Spinal cord (tissue), 10 donors: ENCODE results near the gene SPG11. TPM values are rescaled to one million over a fixed set of nuclear protein-coding genes. Genes with fewer than 3 reads are reported as not detected.

Source experiments
- DNase-seq, 6 donors: peaks; one replicate each; pipeline versions ENCODE4 v3.0.0 to v3.0.0-alpha.2; 2013 to 2015; ENCODE audit warnings: low spot score in 6 of 6, low read depth in 4 of 6
- H3K27ac ChIP-seq: one replicate; pipeline ENCODE4 v1.5.1; 2013; ENCODE audit warnings: low read depth, low read length, control low read depth
- H3K27me3 ChIP-seq: one replicate; pipeline ENCODE4 v1.6.1; 2013; ENCODE audit warnings: low read length; ENCODE audit not compliant: control insufficient read depth, insufficient read depth
- H3K36me3 ChIP-seq: one replicate; pipeline ENCODE4 v1.6.1; 2013; ENCODE audit warnings: low read length; ENCODE audit not compliant: control insufficient read depth, insufficient read depth
- H3K4me1 ChIP-seq: one replicate; pipeline ENCODE4 v1.6.1; 2013; ENCODE audit warnings: low read length; ENCODE audit not compliant: control insufficient read depth, insufficient read depth
- H3K4me3 ChIP-seq: one replicate; pipeline ENCODE4 v1.5.1; 2013; ENCODE audit warnings: low read depth, low read length, control low read depth
- H3K9me3 ChIP-seq: one replicate; pipeline ENCODE4 v1.6.1; 2013; ENCODE audit warnings: low read length; ENCODE audit not compliant: control insufficient read depth, insufficient read depth
- WGBS: methylation state at CpG from one replicate; pipeline ENCODE4 v1.1.5; 2013; ENCODE audit warnings: missing lambda C conversion rate; ENCODE audit not compliant: insufficient coverage; 5-methylcytosine and 5-hydroxymethylcytosine counted together
- polyA plus RNA-seq, 2 donors: library from polyadenylated mRNA; unstranded; fragments of 120-200 nt; gene quantifications; one replicate each; pipeline ENCODE4 v1.2.1, GENCODE V29; 2013; ENCODE audit not compliant: insufficient read length in 2 of 2
- total RNA-seq, 2 donors: library from RNA; depleted of rRNA in 1 of 2; stranded (reverse); fragments of 120-200 nt in 1 of 2; fragments of >200 nt in 1 of 2; gene quantifications; one replicate each; pipeline versions ENCODE4 v1.2.3 to v1.2.4, GENCODE V29; 2013 to 2014
- donor health status: healthy.

The SPG11 gene
- total and polyA plus RNA-seq, 4 donors: 63.0 to 87.9 (median 81.2) TPM

DNA sequence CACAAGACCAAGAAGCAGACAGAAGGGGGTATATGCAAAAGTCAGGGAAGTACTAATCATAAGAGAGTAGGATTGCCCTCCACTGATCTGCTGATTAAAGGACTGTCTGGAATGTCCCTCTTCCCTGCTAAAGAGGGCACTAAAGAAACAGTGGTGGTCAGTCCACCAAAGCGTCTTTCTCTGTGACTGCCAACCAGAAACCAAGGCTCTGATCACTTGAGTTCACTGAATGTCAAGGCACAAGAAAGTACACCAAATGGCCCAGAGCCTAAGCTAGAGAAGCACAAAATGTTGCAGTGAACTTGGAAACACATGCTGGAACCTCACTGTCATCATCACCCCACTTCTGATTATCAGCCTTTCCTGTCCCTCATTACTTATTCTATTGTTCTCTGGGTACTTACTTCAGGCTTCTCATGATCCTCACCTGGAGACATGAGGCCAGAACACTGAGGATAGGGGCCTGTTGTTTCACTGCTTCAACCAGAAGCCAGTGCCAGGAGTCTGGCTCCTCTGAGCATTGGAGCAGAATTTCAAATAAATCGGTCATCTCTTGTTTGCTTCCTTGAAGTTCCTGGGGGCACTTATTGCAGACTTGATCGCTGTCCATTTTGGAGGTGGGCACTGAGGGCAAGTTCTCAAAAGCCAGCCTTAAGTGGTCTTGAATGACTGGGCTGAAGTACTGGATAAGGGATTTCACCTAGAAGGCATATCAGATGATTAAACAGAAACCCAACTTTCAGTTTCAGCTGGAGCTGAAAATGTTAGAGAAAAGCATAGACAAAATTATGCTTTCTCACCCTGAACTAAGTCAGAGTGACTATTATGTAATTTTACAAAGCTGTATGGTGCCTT is 67.6 kb downstream of the SPG11 start:
- H3K36me3 ChIP-seq: peaks cover 52% of the 10 kb centered on the region
- no peaks in the 10 kb centered on the region for H3K4me1 ChIP-seq
- DNase-seq: no peak
- no peaks in the 10 kb centered on the region for H3K9me3 ChIP-seq
- H3K4me3 ChIP-seq: no peak overlapping the region
- no peak overlapping the region for H3K27ac ChIP-seq
- no peaks in the 10 kb centered on the region for H3K27me3 ChIP-seq
- WGBS: 100% methylated on average over 3 of the region's 3 CpGs

DNA sequence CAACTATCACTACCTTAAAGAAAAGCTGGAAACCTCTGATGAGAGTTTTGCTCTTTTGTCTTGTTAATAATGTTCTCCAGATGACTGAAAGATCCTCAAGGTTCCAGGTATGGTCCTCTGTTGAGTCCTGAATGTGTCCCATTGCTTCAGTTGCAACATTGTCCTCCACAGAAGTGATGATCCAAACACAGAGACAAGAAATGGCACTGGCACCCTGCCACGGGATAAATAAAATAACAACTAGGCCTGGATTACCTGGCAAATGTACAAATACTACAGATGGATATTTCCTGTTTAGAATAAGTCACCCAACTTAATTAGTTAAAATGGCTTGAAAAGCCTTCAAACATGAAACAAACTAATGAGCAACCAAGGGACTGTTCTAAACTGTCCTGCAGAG is 68.2 kb downstream of the SPG11 start:
- H3K27me3 ChIP-seq: no peaks in the 10 kb centered on the region
- peaks cover 52% of the 10 kb centered on the region for H3K36me3 ChIP-seq
- no peak overlapping the region for H3K27ac ChIP-seq
- no peak overlapping the region for H3K4me3 ChIP-seq
- no CpG with 5 or more reads among the region's 1 CpG for WGBS
- no peaks in the 10 kb centered on the region for H3K9me3 ChIP-seq
- H3K4me1 ChIP-seq: no peaks in the 10 kb centered on the region
- no peak for DNase-seq

DNA sequence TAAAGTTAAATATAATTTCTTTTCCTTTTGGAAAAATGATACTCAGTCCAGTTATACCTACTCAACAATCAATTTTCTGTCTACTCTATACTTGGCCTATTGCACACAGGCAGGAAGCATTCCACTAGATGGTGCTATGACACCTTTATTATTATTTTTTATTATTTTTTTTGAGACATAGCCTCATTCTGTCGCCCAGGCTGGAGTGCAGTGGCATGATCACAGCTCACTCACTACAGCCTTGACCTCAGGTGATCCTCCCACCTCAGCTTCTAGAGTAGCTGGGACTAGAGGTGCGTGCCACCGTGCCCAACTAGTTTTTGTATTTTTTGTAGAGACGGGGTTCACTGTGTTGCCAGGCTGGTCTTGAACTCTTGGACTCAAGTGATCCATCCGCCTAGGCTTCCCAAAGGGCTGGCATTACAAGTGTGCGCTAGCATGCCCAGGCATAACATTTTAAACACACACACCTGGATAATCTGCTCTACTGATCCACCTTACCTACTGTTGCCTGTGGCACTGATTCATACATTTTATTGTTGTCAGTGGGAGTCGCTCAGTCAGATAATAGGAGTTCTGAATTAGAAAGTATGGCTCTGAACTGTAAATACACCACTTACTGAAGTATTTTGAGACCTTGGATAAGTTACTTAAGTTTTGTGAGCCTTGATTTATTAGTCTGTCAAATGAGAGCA is 70.3 kb downstream of the SPG11 start:
- H3K27ac ChIP-seq: no peak overlapping the region
- H3K9me3 ChIP-seq: no peaks in the 10 kb centered on the region
- 100% methylated on average over 2 of the region's 7 CpGs for WGBS
- no peaks in the 10 kb centered on the region for H3K27me3 ChIP-seq
- no peak overlapping the region for H3K4me3 ChIP-seq
- H3K36me3 ChIP-seq: peaks cover 56% of the 10 kb centered on the region
- no peaks in the 10 kb centered on the region for H3K4me1 ChIP-seq
- DNase-seq: peak in 1 of 6 donors; percentile 56

DNA sequence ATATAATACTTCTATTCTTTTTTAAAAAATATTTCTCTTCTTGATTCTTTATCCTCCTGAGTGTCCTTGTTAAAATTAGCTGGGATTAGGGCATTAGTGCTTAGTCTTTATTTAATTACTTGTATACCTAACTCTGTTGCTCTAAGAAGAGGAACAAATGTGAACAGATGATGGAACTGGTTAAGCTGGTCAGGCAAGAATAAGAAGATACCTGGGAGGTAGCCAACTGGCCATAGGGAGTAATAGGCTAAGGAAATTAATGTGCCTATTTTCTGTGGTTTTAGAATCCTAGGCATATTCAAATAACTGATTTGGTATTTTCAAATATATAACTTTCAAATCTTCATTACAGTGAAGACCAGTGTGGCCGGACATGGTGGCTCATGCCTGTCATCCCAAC is 72.1 kb downstream of the SPG11 start:
- no peak overlapping the region for H3K27ac ChIP-seq
- no peaks in the 10 kb centered on the region for H3K4me1 ChIP-seq
- 100% methylated on average over 1 of the region's 1 CpG for WGBS
- H3K4me3 ChIP-seq: no peak overlapping the region
- no peaks in the 10 kb centered on the region for H3K9me3 ChIP-seq
- H3K27me3 ChIP-seq: no peaks in the 10 kb centered on the region
- DNase-seq: no peak
- H3K36me3 ChIP-seq: peaks cover 55% of the 10 kb centered on the region

DNA sequence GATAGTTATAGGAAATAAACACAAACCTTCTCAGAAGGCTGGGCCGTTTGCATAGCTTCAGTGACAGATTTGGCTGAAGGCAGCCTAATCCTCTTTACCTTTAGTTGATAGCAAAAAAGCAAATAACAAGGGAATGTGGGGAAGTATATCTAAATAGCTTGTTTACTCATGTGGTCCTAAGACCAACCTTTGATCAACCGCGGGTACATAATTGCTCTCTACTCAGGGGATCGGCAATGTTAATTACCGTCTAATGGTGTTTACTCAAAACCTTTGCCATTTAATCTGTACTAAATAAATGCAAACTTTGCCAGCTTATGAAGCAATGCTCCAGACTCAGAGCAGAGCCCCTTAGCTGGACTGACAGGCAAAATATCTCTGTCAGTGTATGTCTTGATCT is 74.9 kb downstream of the SPG11 start:
- Histone ChIP-seq H3K4me1 (no peaks in the 10 kb centered on the region), H3K36me3 (peaks cover 57% of the 10 kb centered on the region), H3K27ac (no peak overlapping the region), H3K4me3 (no peak overlapping the region), H3K9me3 (no peaks in the 10 kb centered on the region), H3K27me3 (no peaks in the 10 kb centered on the region)
- DNase-seq: no peak
- 92% methylated on average over 4 of the region's 5 CpGs for WGBS

DNA sequence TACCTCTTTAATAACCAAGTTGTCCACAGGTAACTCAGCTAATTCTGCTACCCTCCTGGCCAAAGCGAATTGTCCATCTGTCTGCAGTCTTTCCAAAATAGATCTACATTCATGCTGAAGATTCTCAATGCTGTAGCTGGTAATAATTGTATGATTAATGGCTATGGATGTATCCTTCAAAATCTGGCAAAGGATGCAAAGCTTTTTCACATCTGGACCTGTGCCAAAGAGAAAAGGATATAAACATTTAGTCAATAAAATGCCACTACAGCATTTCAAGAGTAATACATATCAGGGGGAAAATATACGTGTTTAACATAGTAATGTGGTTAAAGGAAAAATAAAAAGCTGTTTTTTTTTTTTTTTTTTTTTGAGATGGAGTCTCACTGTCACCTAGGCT is 77.8 kb downstream of the SPG11 start:
- H3K4me1 ChIP-seq: no peaks in the 10 kb centered on the region
- H3K27ac ChIP-seq: no peak overlapping the region
- H3K4me3 ChIP-seq: no peak overlapping the region
- WGBS: no CpG with 5 or more reads among the region's 2 CpGs
- H3K9me3 ChIP-seq: no peaks in the 10 kb centered on the region
- H3K36me3 ChIP-seq: peaks cover 47% of the 10 kb centered on the region
- no peaks in the 10 kb centered on the region for H3K27me3 ChIP-seq
- DNase-seq: peak in 1 of 6 donors; percentile 21

DNA sequence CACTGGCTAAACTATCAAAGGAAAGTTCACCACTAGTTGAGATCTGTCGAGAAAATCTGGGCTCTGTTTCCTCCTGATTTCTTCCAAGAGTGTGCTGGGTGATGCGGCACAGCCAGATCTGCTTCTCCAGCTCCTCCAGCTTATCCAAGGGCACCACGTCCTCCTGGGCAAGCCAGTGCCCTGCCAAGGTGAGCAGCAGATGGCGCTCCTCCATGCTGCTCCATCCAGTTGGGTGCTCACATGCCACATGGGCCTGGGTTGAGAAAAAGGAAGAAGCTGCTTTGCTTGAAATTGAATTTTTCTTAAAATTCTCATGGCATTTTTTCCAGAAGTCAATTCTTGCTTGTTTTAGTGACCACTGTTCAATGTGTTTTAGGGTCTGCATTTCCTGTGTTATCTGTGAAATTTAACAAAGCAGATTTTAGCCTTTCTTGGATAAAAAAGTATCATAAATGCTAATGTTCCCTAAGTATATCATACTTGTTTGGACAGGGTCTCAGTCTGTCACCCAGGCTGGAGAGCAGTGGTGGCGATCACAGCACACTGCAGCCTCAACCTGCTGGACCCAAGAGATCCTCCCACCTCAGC is 79.2 kb downstream of the SPG11 start:
- H3K4me1 ChIP-seq: no peaks in the 10 kb centered on the region
- no peak overlapping the region for H3K4me3 ChIP-seq
- peak in 2 of 6 donors; percentile 14 to 16 for DNase-seq
- peaks cover 43% of the 10 kb centered on the region for H3K36me3 ChIP-seq
- H3K27me3 ChIP-seq: no peaks in the 10 kb centered on the region
- WGBS: 69% methylated on average over 3 of the region's 5 CpGs
- H3K27ac ChIP-seq: no peak overlapping the region
- no peaks in the 10 kb centered on the region for H3K9me3 ChIP-seq

DNA sequence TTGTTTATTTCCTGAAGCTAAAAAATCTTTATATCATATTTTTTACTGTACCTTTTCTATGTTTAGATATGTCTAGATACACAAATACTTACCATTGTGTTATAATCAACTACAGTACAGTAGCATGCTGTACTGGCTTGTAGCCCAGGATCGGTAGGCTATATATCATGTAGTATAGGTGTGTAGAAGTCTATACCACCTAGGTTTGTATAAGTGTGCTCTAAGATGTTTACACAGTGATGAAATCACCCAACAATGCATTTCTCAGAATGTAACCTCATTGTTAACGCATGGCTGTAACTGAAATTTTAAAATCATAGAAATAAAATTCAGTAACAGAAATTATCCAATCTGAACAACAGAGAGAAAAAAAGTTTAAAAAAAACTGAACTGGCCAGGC is 83.4 kb downstream of the SPG11 start:
- DNase-seq: no peak
- H3K4me3 ChIP-seq: no peak overlapping the region

DNA sequence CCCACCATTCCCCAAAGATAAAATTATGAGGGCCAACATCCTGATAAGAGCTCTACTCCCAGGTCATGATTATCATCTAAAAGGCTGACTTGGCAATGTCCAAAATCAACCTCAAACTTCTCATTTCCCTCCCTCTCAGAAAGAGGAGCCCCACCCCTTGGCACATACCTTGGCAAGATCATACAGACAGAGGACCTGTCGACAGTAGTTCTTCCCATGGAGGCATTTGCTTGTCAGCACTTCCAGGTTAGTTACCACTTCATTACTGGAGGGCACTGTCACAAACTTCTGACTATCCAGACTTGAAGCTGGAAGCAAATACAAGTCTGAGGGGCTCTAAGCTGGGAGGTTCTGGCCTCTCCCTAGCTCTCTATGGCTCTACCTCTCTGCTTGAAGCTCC is 88.7 kb downstream of the SPG11 start:
- Histone ChIP-seq H3K36me3 (peaks cover 27% of the 10 kb centered on the region), H3K4me3 (no peak overlapping the region), H3K27me3 (no peaks in the 10 kb centered on the region), H3K4me1 (no peaks in the 10 kb centered on the region), H3K9me3 (no peaks in the 10 kb centered on the region), H3K27ac (no peak overlapping the region)
- DNase-seq: no peak
- 100% methylated on average over 1 of the region's 1 CpG for WGBS

More for the DNA sequence above, 83.4 kb downstream of the SPG11 start:
- Histone ChIP-seq H3K36me3 (peaks cover 33% of the 10 kb centered on the region), H3K27me3 (no peaks in the 10 kb centered on the region), H3K4me1 (no peaks in the 10 kb centered on the region), H3K27ac (no peak overlapping the region), H3K9me3 (no peaks in the 10 kb centered on the region)
- no CpG with 5 or more reads among the region's 2 CpGs for WGBS
